Lower leg skin (tissue), 4 donors: ENCODE measurements around the gene OR9Q1. TPM values are rescaled to one million over a fixed set of nuclear protein-coding genes. Genes with fewer than 3 reads are reported as not detected.

Experiments
- DNase-seq, 2 donors: peaks; one replicate each; pipeline ENCODE4 v3.0.0-alpha.2; 2019; ENCODE audit warnings: low spot score in 2 of 2
- H3K4me3 ChIP-seq: fragments of 200-600 bp; sonication (generic); 2 replicates; pipeline ENCODE4 v1.5.1; 2017; ENCODE audit warnings: mild to moderate bottlenecking, low read depth; ENCODE audit not compliant: poor library complexity, severe bottlenecking
- CTCF ChIP-seq, 3 donors: fragments of 450-650 bp; IDR thresholded peaks; one replicate each; pipeline ENCODE4 v1.5.1; 2016; ENCODE audit warnings: antibody characterized with exemption in 3 of 3, mild to moderate bottlenecking in 3 of 3, moderate library complexity in 2 of 3
- POLR2A ChIP-seq, 2 donors: fragments of 450-650 bp; IDR thresholded peaks; one replicate each; pipeline ENCODE4 v1.6.1; 2016 to 2017; ENCODE audit warnings: antibody characterized with exemption in 2 of 2, mild to moderate bottlenecking in 1 of 2, moderate library complexity in 1 of 2
- WGBS, 2 donors: methylation state at CpG; one replicate each; pipeline ENCODE4 v1.1.5; 2018; 5-methylcytosine and 5-hydroxymethylcytosine counted together
- intact Hi-C: fragments of 100-400 bp; cut with DNase I; formaldehyde crosslinking; loops from one replicate; pipeline ENCODE4 v1.15.0; 2023; ENCODE audit warnings: low total_unique reads
- total RNA-seq, 4 donors: library from RNA; depleted of rRNA; stranded (reverse); fragments of >200 nt; gene quantifications; one replicate each; pipeline ENCODE4 v1.1.0, GENCODE V29; 2016

The OR9Q1 gene
- total RNA-seq, 4 donors from 2014 or later: not detected

GRCh38 chr11:58027341-58027740 lies 3.7 kb downstream of the OR9Q1 start:
- TF ChIP-seq POLR2A (IDR thresholded peaks at IDR 0.05): no peak
- no peak for TF ChIP-seq CTCF (IDR thresholded peaks at IDR 0.05)
- WGBS, 2 donors: 69 to 73% methylated on average over 4 of the region's 4 CpGs
- intact Hi-C loops: no loop called here
- no peak for DNase-seq
- H3K4me3 ChIP-seq: no peak overlapping the region

- no peak overlapping the region for H3K4me3 ChIP-seq
- intact Hi-C loops: no loop called here
- DNase-seq: no peak
- no peak for TF ChIP-seq POLR2A (IDR thresholded peaks at IDR 0.05)
- TF ChIP-seq CTCF (IDR thresholded peaks at IDR 0.05): no peak
- 60 to 61% methylated on average over 6 of the region's 6 CpGs for WGBS, 2 donors
These were observed 5.2 kb downstream of the OR9Q1 start for GRCh38 chr11:58028687-58029411.

GRCh38 chr11:58030653-58031052 lies 7.0 kb downstream of the OR9Q1 start, which contains the start of gene OR6Q1:
OR6Q1 (plus strand) TSS chr11:58030953; CDS start chr11:58030953, 0 bp downstream.
- no peak for TF ChIP-seq CTCF (IDR thresholded peaks at IDR 0.05)
- TF ChIP-seq POLR2A (IDR thresholded peaks at IDR 0.05): no peak
- intact Hi-C loops: no loop called here
- DNase-seq: no peak
- no peak within 1 kb of the TSS for H3K4me3 ChIP-seq

- no peak for TF ChIP-seq CTCF (IDR thresholded peaks at IDR 0.05)
- no peak overlapping the region for H3K4me3 ChIP-seq
- DNase-seq: no peak
- intact Hi-C loops: no loop called here
- 73 to 76% methylated on average over 2 of the region's 2 CpGs for WGBS, 2 donors
These were observed 10.8 kb downstream of the OR9Q1 start for GRCh38 chr11:58034471-58034870.

- H3K4me3 ChIP-seq: no peak overlapping the region
- no peak for DNase-seq
- intact Hi-C loops: no loop called here
- TF ChIP-seq POLR2A (IDR thresholded peaks at IDR 0.05) (no peak), CTCF (IDR thresholded peaks at IDR 0.05) (no peak)
These were observed 15.9 kb downstream of the OR9Q1 start for GRCh38 chr11:58039589-58039988.

- WGBS, 2 donors: 67 to 80% methylated on average over 2 of the region's 2 CpGs
- TF ChIP-seq CTCF (IDR thresholded peaks at IDR 0.05) (no peak), POLR2A (IDR thresholded peaks at IDR 0.05) (no peak)
- intact Hi-C loops: no loop called here
- H3K4me3 ChIP-seq: no peak overlapping the region
- no peak for DNase-seq
These were observed 19.7 kb downstream of the OR9Q1 start for GRCh38 chr11:58043379-58043778.
